Gastrocnemius medialis (tissue), 4 donors: ENCODE measurements around the gene OLFML2A.

Experiments used
- CTCF ChIP-seq, 5 experiments: fragments of 450-650 bp in 3 of 5; fragments of 200-600 bp in 2 of 5; sonication (generic) in 2 of 5; IDR thresholded peaks in 4 of 5; conservative IDR thresholded peaks in 1 of 5; 1 replicate in 4 of 5; 2 replicates in 1 of 5; pipeline ENCODE4 v1.5.1; 2016 to 2019; ENCODE audit warnings: antibody characterized with exemption in 5 of 5, mild to moderate bottlenecking in 3 of 5, moderate library complexity in 3 of 5
- POLR2A ChIP-seq, 2 donors: fragments of 450-650 bp; IDR thresholded peaks; one replicate each; pipeline ENCODE4 v1.6.1; 2017; ENCODE audit warnings: antibody characterized with exemption in 2 of 2, mild to moderate bottlenecking in 2 of 2, moderate library complexity in 2 of 2

GRCh38 chr9:124841075-124841821 is 64.3 kb downstream of the OLFML2A start:
- TF ChIP-seq CTCF (IDR thresholded peaks at IDR 0.05 in 4 of 5, conservative IDR thresholded peaks at IDR 0.05 in 1 of 5): no peak
- no peak for TF ChIP-seq POLR2A (IDR thresholded peaks at IDR 0.05)
